ENCODE measurements around the gene ZFR2.
"Not testable (repeated sequence)": the region's sequence is repeated elsewhere in the genome, so short reads cannot be mapped to it uniquely, and the experiment has no call there.

Gene ZFR2

GRCh38 chr19:3770136-3770999 is 98.5 kb downstream of the ZFR2 start:
- DNase-seq, result no peak

- DNase-seq, result no peak
These were observed 99.3 kb downstream of the ZFR2 start for GRCh38 chr19:3769494-3769893.

- no peak for DNase-seq
These were observed 100.1 kb downstream of the ZFR2 start for GRCh38 chr19:3768748-3769099.

- DNase-seq, result no peak
These were observed 100.7 kb downstream of the ZFR2 start for GRCh38 chr19:3768015-3768747.

- no peak for DNase-seq
These were observed 101.8 kb downstream of the ZFR2 start for GRCh38 chr19:3767050-3767449.

GRCh38 chr19:3766520-3766919 is 102.3 kb downstream of the ZFR2 start:
- no peak for DNase-seq

- not testable (repeated sequence) for DNase-seq
These were observed 103.1 kb downstream of the ZFR2 start for GRCh38 chr19:3765757-3766156.

- DNase-seq, result no peak
These were observed 103.7 kb downstream of the ZFR2 start for GRCh38 chr19:3765121-3765520.

- peak; percentile 100 for DNase-seq
These were observed 106.1 kb downstream of the ZFR2 start, which contains the start of gene MRPL54 for GRCh38 chr19:3762501-3763459. TSS of gene MRPL54 (plus strand) at chr19:3762682. CDS start at chr19:3762701, 19 bp downstream.

GRCh38 chr19:3762130-3762473 is 106.7 kb downstream of the ZFR2 start:
- DNase-seq, result no peak

- DNase-seq, result peak; percentile 94
These were observed 107.3 kb downstream of the ZFR2 start, which contains the start of gene APBA3 for GRCh38 chr19:3761382-3762129. TSS of gene APBA3 (minus strand) at chr19:3761692. CDS start at chr19:3760264, 1,428 bp downstream.

- DNase-seq, result no peak
These were observed 107.9 kb downstream of the ZFR2 start for GRCh38 chr19:3760871-3761361.

GRCh38 chr19:3759482-3760254 is 109.2 kb downstream of the ZFR2 start:
- no peak for DNase-seq

GRCh38 chr19:3758297-3758696 is 110.5 kb downstream of the ZFR2 start:
- DNase-seq, result not testable (repeated sequence)

GRCh38 chr19:3757705-3758104 is 111.1 kb downstream of the ZFR2 start:
- DNase-seq, result not testable (repeated sequence)

Measured in femur (tissue), 1 donor.